ENCODE results near the gene ZC3H13. TPM values are rescaled to one million over a fixed set of nuclear protein-coding genes. Genes with fewer than 3 reads are reported as not detected.

Gene ZC3H13, protein sequence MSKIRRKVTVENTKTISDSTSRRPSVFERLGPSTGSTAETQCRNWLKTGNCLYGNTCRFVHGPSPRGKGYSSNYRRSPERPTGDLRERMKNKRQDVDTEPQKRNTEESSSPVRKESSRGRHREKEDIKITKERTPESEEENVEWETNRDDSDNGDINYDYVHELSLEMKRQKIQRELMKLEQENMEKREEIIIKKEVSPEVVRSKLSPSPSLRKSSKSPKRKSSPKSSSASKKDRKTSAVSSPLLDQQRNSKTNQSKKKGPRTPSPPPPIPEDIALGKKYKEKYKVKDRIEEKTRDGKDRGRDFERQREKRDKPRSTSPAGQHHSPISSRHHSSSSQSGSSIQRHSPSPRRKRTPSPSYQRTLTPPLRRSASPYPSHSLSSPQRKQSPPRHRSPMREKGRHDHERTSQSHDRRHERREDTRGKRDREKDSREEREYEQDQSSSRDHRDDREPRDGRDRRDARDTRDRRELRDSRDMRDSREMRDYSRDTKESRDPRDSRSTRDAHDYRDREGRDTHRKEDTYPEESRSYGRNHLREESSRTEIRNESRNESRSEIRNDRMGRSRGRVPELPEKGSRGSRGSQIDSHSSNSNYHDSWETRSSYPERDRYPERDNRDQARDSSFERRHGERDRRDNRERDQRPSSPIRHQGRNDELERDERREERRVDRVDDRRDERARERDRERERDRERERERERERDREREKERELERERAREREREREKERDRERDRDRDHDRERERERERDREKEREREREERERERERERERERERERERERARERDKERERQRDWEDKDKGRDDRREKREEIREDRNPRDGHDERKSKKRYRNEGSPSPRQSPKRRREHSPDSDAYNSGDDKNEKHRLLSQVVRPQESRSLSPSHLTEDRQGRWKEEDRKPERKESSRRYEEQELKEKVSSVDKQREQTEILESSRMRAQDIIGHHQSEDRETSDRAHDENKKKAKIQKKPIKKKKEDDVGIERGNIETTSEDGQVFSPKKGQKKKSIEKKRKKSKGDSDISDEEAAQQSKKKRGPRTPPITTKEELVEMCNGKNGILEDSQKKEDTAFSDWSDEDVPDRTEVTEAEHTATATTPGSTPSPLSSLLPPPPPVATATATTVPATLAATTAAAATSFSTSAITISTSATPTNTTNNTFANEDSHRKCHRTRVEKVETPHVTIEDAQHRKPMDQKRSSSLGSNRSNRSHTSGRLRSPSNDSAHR (N-terminal part only)
- total RNA-seq (2014; rRNA removed; shearing (Covaris generic)), result 4.8 and 10.0 TPM in 2 replicates

- peak; percentile 95 for DNase-seq (ENCODE audit: low read depth)
Observed at GRCh38 chr13:46052319-46053161, at the start of gene ZC3H13. Gene ZC3H13, minus strand, starts transcription at chr13:46052746. Its CDS starts 7,239 bp downstream, at chr13:46045507.

DNA sequence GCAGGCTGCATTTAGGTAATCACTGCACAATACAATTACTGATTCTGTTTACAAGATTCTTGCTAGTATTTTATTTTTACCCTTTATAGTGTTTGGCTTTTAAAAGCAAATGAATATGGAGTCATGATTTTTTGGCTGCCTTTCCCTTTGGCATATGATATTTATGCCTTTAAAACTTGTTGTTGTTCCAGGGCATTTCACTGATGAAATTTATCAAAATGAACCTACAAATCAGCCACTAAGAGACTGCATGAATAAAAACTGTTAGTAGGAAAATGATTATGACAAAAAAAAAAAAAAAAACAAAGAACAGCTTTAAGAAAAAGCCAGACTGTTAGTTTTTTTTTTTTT is 49.7 kb upstream of the ZC3H13 start:
- no peak for DNase-seq (ENCODE audit: low read depth)

- DNase-seq (ENCODE audit: low read depth), result no peak
Observed at GRCh38 chr13:46101484-46102254, 49.1 kb upstream of the ZC3H13 start.

GRCh38 chr13:46101002-46101401 is 48.5 kb upstream of the ZC3H13 start:
- no peak for DNase-seq (ENCODE audit: low read depth)

DNA sequence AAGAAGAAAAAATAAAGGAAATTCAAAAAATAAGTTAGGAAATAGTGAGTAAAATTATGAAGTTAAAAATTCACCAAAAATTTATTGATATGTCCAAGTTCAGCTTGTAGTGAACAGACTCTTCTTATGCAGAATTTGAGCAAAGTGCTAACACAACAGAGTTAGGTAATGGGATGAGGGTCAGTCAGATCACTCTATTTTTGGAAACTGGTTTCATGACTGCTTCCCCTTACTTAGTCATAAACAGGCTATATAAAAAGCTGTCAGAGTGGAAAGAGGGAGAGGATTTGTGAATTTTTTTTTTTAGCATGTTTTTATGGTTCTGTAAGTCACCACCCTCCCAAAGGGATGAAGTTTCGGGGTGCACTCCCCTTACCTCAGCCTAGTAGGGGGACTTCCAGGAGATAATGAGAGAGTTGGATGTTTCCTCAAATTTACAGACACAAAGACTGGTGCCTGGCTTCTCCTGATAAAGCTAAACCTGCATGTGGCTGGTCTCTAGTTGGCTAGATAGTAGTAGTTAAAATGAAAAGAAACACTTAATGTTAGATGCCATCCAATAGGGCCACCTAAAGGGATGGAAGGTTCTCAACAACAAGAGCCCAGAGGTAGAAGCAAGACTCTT is 47.8 kb upstream of the ZC3H13 start:
- no peak for DNase-seq (ENCODE audit: low read depth)

DNA sequence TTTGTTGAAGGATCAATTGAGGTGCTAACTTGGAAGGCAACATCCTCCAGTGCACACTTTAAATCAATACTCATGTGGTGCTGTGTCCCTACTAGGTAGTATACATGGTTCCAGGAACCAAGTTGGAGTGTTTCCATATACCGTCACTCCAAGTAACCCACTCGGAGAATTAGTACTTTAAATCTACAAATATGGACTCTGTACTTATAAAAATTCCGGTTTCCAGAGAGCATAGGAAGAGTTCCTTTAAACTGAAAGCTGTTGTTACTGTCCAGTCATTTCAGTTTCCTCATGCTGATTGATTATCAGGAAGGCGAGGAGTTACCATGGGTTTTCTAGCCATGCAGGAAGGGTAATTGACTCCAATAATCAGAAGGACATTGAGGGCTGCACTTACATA is 45.1 kb upstream of the ZC3H13 start:
- no peak for DNase-seq (ENCODE audit: low read depth)

GRCh38 chr13:46097015-46097414 is 44.5 kb upstream of the ZC3H13 start:
- DNase-seq (ENCODE audit: low read depth), result no peak

DNA sequence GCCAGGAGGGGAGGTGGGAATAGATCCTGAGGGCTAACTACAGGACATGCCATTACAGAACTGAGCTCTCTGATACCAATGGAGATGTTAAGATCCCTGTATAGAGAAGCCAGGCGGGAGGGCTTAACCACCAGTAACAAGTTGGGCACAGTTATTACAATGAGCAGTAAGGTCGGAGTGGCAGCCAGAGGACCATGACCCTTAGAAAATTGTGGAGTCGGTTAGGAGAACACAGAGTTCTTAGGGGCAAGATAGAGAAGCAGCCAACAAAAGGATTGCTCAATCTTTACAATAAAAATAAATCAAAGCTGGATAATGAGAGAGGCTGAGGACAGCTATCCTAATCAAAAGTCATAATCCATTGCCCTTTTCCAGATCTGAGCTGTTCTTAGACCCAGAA is 41.9 kb upstream of the ZC3H13 start:
- no peak for DNase-seq (ENCODE audit: low read depth)

DNA sequence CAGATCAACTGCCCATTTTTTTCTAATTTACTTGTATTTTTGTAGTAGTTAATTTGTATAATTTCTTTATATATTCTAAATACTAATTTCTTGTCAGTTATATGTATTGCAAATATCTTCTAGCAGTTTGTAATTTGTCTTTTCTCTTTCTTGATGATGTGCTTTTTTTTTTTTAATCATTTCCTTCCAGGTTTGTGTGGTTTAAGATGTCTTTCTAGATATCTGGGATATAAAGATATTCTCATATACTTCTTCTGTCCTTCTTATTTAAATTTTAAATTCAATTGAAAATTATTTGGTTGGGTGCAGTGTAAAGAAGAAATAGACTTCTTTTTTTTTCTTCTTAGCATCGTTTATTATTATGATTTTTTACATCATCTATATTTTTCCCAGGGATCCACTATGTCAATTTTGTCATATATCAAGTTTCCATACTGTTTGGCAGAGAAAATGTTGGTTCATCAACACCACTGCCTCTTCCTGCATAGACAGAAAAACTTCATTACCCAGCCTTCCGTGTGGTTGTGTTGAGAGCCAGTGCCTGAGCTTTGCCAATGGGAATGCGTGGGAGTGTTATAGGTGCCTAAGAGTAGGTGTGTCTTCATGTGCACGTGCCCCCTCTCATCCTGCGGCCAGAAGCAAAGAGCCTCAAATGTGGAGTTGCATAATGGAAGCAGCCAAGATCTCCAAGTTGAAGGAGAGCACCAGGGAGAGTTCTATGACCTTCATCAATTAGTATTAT is 36.4 kb upstream of the ZC3H13 start:
- no peak for DNase-seq (ENCODE audit: low read depth)

GRCh38 chr13:46087481-46087880 is 34.9 kb upstream of the ZC3H13 start:
- DNase-seq (ENCODE audit: low read depth), result no peak

- DNase-seq (ENCODE audit: low read depth), result no peak
Observed at GRCh38 chr13:46086985-46087384, 34.4 kb upstream of the ZC3H13 start.

DNA sequence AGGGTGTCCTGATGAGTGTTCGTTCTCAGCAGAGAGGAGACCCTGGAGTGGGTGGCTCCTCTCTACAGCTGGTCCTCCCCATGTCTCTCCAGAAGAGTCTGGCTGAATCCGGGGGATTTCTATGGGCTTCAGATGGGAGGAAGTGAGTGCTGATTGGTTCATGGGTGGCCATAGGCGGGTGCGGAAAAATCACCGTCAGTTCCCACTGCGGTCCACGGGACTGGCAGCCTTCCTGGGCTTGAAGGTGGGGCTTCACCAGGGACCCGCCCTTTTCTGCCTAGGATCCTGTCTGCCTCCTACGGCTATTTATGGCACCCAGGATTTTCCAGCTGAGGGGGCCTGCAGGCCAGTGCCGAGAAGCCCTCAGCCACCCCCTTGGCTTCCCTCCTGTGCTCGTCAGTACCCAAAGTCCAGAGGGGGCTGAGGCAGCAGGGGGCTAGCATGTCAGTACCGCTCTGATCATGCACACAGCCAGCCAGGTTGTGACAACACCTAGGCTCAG is 33.9 kb upstream of the ZC3H13 start:
- DNase-seq (ENCODE audit: low read depth), result no peak

DNA sequence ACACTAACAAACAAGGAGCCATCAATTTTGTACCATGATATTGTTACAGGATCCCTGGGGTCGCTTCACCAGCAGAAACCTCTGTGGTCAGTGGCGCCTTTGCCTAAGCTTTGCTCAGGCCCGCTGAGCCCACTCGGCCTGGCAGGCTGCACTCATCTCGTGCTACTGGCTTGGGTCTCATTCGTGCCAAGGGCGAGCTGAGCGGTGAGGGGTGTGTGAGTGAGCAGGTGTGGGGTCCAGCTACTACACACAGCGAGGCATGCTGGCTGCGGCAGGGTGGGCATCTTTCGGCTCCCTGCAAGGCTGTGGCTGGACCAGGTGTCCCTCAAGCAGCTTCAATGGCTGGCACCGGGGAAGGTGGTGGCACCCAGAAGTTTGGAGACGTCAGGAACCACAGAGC is 33.2 kb upstream of the ZC3H13 start:
- DNase-seq (ENCODE audit: low read depth), result no peak

DNA sequence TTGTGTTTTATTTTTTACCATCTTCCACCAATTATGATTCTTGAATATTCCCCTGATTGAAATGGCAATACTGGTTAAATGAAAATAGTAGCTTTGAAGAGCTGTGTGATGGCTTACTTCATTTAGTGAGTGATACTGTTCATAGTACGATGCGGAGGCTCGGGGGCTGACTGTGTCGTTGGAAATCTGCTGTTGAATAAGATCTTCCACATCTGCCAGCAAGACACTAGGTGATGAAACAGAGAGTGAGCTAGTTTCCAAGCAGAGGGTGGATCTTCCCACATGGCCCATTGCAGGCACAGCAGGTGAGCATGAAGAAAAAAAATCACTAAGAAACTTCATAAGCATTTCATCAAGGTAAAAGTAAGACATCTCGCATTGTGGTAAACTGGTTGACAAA is 29.8 kb upstream of the ZC3H13 start:
- no peak for DNase-seq (ENCODE audit: low read depth)

- DNase-seq (ENCODE audit: low read depth), result no peak
Observed at GRCh38 chr13:46079770-46080169, 27.2 kb upstream of the ZC3H13 start.

DNA sequence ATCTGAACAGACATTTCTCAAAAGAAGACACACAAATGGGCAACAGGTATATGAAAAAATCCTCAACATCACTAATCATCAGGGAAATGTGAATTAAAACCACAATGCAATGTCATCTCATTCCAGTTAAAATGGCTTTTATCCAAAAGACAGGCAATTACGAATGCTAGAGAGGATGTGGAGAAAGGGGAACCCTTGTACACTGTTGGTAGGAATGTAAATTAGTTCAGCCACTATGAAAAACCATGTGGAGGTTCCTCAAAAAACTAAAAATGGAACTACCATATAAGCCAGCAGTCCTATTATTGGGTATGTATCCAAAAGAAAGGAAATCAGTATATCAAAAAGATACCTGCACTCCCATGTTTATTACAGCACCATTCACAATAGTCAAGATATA is 24.7 kb upstream of the ZC3H13 start:
- DNase-seq (ENCODE audit: low read depth), result no peak

DNA sequence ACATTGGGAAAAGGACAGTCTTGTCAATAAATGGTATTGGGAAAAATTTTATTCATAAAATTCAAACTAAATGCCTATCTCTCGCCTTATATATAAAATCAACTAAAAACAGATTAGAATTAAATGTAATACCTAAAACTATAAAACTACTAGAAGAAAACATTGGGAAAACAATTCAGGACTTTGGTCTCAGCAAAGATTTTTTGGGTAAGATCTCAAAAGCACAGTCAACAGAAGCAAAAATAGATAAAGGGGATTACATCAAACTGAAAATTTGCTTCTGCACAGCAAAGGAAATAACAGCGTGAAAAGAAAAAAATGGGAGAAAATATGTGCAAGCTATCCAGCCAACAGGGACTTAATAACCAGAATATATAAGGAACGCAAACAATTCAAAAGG is 24.3 kb upstream of the ZC3H13 start:
- DNase-seq (ENCODE audit: low read depth), result no peak

DNA sequence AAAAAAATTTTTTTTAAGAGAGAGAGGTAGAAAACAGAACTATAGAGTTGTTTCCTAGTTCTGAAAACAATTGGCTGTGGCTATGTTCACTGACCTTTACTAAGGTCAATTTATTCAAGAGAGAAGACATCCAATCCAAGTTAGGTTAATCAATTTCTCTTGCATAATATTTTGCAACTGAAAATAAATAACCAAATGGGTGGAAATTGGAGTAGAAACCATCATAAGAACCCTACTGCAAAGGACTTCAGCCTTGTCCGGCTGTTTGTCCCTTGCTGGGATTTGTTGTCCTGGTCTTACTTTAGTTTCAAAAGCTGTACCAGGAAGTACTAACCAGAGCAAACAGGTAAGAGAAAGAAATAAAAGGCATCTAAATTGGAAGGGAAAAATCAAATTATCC is 23.3 kb upstream of the ZC3H13 start:
- DNase-seq (ENCODE audit: low read depth), result no peak

DNA sequence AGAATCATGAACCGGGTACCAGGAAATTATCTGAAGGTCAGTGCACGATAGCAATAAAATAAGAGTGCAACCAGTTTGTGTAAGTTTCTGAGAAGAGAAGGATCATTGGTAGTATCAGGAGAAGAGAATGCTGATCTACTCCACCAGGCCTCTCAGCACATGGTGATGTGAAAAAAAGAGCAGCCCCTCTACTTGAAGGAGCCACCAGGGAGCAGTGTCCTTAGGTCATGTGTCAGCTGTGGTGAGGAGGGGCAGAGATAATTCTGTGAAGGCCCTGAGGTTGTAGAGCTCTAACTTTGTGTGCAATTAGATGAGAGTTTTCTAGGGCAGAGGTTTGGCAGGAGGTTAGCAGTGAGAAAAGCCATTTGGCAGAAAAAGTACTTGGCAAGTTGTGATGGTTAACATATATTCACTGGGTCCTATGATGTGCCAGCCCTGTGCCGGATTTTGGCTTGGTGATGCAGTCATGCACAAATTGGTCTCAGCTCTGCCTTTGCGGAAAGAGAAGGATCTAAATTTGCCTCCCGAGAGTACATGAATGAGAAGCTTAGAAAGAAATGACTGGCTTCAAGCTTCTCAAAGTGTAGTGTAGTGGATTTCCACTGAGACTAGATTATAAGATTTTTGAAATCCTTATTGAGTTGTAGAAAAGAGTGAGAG is 19.2 kb upstream of the ZC3H13 start:
- no peak for DNase-seq (ENCODE audit: low read depth)

All from Daoy (cell line).